ENCODE results near the gene SH3PXD2A. TPM values are rescaled to one million over a fixed set of nuclear protein-coding genes. Genes with fewer than 3 reads are reported as not detected.

Gene SH3PXD2A
- total RNA-seq, 1 experiment from 2014 or later = 54.9 TPM

GRCh38 chr10:103856797-103857170, 1.4 kb upstream of the SH3PXD2A start:
- DNase-seq (ENCODE audit: low spot score) = no peak
- H3K27me3 ChIP-seq (replicated peaks; ENCODE audit: insufficient read depth, low read depth, low read length, poor library complexity) = no peaks in the 10 kb centered on the region
- H3K9me3 ChIP-seq (ENCODE audit: low read depth, low read length, poor library complexity, severe bottlenecking) = no peaks in the 10 kb centered on the region
- no TSS peak for BruUV-seq (replicated peaks)
- no peak overlapping the region for H3K27ac ChIP-seq (ENCODE audit: low read depth, low read length, poor library complexity, severe bottlenecking)
- TF ChIP-seq, protein P1, sequence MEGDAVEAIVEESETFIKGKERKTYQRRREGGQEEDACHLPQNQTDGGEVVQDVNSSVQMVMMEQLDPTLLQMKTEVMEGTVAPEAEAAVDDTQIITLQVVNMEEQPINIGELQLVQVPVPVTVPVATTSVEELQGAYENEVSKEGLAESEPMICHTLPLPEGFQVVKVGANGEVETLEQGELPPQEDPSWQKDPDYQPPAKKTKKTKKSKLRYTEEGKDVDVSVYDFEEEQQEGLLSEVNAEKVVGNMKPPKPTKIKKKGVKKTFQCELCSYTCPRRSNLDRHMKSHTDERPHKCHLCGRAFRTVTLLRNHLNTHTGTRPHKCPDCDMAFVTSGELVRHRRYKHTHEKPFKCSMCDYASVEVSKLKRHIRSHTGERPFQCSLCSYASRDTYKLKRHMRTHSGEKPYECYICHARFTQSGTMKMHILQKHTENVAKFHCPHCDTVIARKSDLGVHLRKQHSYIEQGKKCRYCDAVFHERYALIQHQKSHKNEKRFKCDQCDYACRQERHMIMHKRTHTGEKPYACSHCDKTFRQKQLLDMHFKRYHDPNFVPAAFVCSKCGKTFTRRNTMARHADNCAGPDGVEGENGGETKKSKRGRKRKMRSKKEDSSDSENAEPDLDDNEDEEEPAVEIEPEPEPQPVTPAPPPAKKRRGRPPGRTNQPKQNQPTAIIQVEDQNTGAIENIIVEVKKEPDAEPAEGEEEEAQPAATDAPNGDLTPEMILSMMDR (conservative IDR thresholded peaks at IDR 0.05; ENCODE audit: low read depth, low read length) = no peak
- TF ChIP-seq EZH2 (IDR thresholded peaks at IDR 0.05; ENCODE audit: borderline replicate concordance, low read depth, low read length, poor library complexity, severe bottlenecking) = no peak
- peaks cover 29% of the 10 kb centered on the region for H3K4me1 ChIP-seq (ENCODE audit: insufficient read depth, low read length, poor library complexity, severe bottlenecking)
- ChIA-PET CTCF (interaction anchor here (0.6 kb wide), 1 partner anchor 122 kb away, joined by 3 read pairs; no protein-coding TSS in a partner anchor), POLR2A (ENCODE audit: low non-redundant PET) (no interaction called here)
- H3K36me3 ChIP-seq (ENCODE audit: insufficient read depth, low read length, poor library complexity, severe bottlenecking) = no peaks in the 10 kb centered on the region
- intact Hi-C loops (cut with micrococcal nuclease; ENCODE audit: unreplicated experiment) = no loop called here
- H3K4me3 ChIP-seq (ENCODE audit: low read depth, low read length, poor library complexity, severe bottlenecking) = no peak overlapping the region

- POLR2A ChIA-PET (ENCODE audit: low non-redundant PET) = no interaction called here
- peak overlapping the region; percentile 73 for H3K4me3 ChIP-seq (ENCODE audit: low read depth, low read length, poor library complexity, severe bottlenecking)
- H3K36me3 ChIP-seq (ENCODE audit: insufficient read depth, low read length, poor library complexity, severe bottlenecking) = no peaks in the 10 kb centered on the region
- no peaks in the 10 kb centered on the region for H3K27me3 ChIP-seq (replicated peaks; ENCODE audit: insufficient read depth, low read depth, low read length, poor library complexity)
- intact Hi-C loops (cut with micrococcal nuclease; ENCODE audit: unreplicated experiment) = no loop called here
- DNase-seq (ENCODE audit: low spot score) = no peak
- H3K9me3 ChIP-seq (ENCODE audit: low read depth, low read length, poor library complexity, severe bottlenecking) = no peaks in the 10 kb centered on the region
- TSS peak; percentile 92 for BruUV-seq (replicated peaks)
- peak overlapping the region; percentile 61 for H3K27ac ChIP-seq (ENCODE audit: low read depth, low read length, poor library complexity, severe bottlenecking)
- peaks cover 30% of the 10 kb centered on the region for H3K4me1 ChIP-seq (ENCODE audit: insufficient read depth, low read length, poor library complexity, severe bottlenecking)
- CTCF ChIA-PET = interaction anchor here (0.7 to 1.1 kb wide), 2 partner anchors 170 to 313 kb away, joined by 3 to 8 read pairs; no protein-coding TSS in a partner anchor
- no peak for TF ChIP-seq EZH2 (IDR thresholded peaks at IDR 0.05; ENCODE audit: borderline replicate concordance, low read depth, low read length, poor library complexity, severe bottlenecking)
- TF ChIP-seq, protein P1 (conservative IDR thresholded peaks at IDR 0.05; ENCODE audit: low read depth, low read length) = no peak
These were observed 748 bp upstream of the SH3PXD2A start for GRCh38 chr10:103855852-103856796.

- intact Hi-C loops (cut with micrococcal nuclease; ENCODE audit: unreplicated experiment) = no loop called here
- Histone ChIP-seq H3K4me3 (ENCODE audit: low read depth, low read length, poor library complexity, severe bottlenecking) (peak overlapping the region; percentile 73), H3K4me1 (ENCODE audit: insufficient read depth, low read length, poor library complexity, severe bottlenecking) (peaks cover 34% of the 10 kb centered on the region), H3K27ac (ENCODE audit: low read depth, low read length, poor library complexity, severe bottlenecking) (peak overlapping the region; percentile 67), H3K27me3 (replicated peaks; ENCODE audit: insufficient read depth, low read depth, low read length, poor library complexity) (no peaks in the 10 kb centered on the region), H3K9me3 (ENCODE audit: low read depth, low read length, poor library complexity, severe bottlenecking) (no peaks in the 10 kb centered on the region), H3K36me3 (ENCODE audit: insufficient read depth, low read length, poor library complexity, severe bottlenecking) (peaks cover 6% of the 10 kb centered on the region)
- TF ChIP-seq, protein P1 (conservative IDR thresholded peaks at IDR 0.05; ENCODE audit: low read depth, low read length) = peak; percentile 36
- TF ChIP-seq EZH2 (IDR thresholded peaks at IDR 0.05; ENCODE audit: borderline replicate concordance, low read depth, low read length, poor library complexity, severe bottlenecking) = no peak
- CTCF ChIA-PET = interaction anchor here (0.6 to 0.7 kb wide), 3 partner anchors 59 to 302 kb away, joined by 3 to 10 read pairs (median 9); no protein-coding TSS in a partner anchor
- no TSS peak for BruUV-seq (replicated peaks)
- POLR2A ChIA-PET (ENCODE audit: low non-redundant PET) = no interaction called here
- peak; percentile 77 for DNase-seq (ENCODE audit: low spot score)
These were observed 537 bp downstream of the SH3PXD2A start for GRCh38 chr10:103854686-103855391.
